Left ventricle myocardium inferior (tissue), 1 donor: ENCODE results near the gene CXorf38. TPM values are rescaled to one million over a fixed set of nuclear protein-coding genes. Genes with fewer than 3 reads are reported as not detected.

ENCODE experiments used
- DNase-seq: peaks from one replicate; pipeline ENCODE4 v3.0.0-alpha.2; 2020
- H3K27ac ChIP-seq: fragments of 200-600 bp; replicated peaks from 2 replicates; pipeline ENCODE4 v1.8.0; 2021
- H3K27me3 ChIP-seq: fragments of 200-600 bp; 2 replicates; pipeline ENCODE4 v1.8.0; 2021; ENCODE audit warnings: low read depth
- H3K36me3 ChIP-seq: fragments of 200-600 bp; 2 replicates; pipeline ENCODE4 v1.8.0; 2021
- H3K4me1 ChIP-seq: fragments of 200-600 bp; 2 replicates; pipeline ENCODE4 v1.8.0; 2021
- H3K4me3 ChIP-seq: fragments of 200-600 bp; 2 replicates; pipeline ENCODE4 v1.8.0; 2021; ENCODE audit warnings: mild to moderate bottlenecking, moderate library complexity
- H3K9me3 ChIP-seq: fragments of 200-600 bp; replicated peaks from 2 replicates; pipeline ENCODE4 v1.8.0; 2021
- intact Hi-C: fragments of 100-400 bp; cut with micrococcal nuclease; formaldehyde crosslinking; loops from one replicate; pipeline ENCODE4 v1.11.0; 2022
- total RNA-seq: library from RNA; stranded (reverse); fragmentation: NEBNext Ultra II Directional; extraction: Animal tissue kit (Norgen Biotek cat#: 25700); gene quantifications from one replicate; pipeline ENCODE4 v1.2.1, GENCODE V29; 2021
- TF ChIP-seq, protein P1 (sequence below): fragments of 200-600 bp; IDR thresholded peaks from 2 replicates; pipeline ENCODE4 v1.8.0; 2021; ENCODE audit warnings: antibody characterized with exemption, mild to moderate bottlenecking, borderline replicate concordance
- donor health status: DM: no; HTN: yes; CAD: no; lungs with severe emphysema.

CXorf38 gene
- total RNA-seq, 1 donor from 2014 or later = 3.7 TPM

DNA sequence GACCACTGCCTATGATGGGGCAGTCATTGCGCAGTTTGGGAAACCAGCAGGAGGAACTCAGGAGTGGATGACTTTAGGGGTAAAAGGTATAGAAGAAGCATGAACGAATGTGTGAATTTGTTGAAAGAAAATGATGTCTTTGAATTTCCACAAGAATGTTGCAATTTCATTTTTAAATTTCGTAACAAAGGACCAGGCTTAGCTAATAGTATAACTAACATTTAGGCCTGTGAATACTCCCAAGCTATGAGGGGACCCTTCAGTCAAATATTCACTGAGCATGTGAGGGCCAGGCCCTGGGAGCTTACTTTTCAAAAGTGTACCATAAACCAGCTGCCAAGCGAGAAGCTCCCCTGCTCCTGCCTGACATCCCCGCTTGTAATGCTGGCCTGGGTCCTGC lies 18.9 kb downstream of the CXorf38 start:
- H3K4me1 ChIP-seq = no peaks in the 10 kb centered on the region
- intact Hi-C loops = no loop called here
- H3K4me3 ChIP-seq = no peak overlapping the region
- H3K9me3 ChIP-seq = no peaks in the 10 kb centered on the region
- H3K36me3 ChIP-seq = peaks cover 52% of the 10 kb centered on the region
- TF ChIP-seq, protein P1, sequence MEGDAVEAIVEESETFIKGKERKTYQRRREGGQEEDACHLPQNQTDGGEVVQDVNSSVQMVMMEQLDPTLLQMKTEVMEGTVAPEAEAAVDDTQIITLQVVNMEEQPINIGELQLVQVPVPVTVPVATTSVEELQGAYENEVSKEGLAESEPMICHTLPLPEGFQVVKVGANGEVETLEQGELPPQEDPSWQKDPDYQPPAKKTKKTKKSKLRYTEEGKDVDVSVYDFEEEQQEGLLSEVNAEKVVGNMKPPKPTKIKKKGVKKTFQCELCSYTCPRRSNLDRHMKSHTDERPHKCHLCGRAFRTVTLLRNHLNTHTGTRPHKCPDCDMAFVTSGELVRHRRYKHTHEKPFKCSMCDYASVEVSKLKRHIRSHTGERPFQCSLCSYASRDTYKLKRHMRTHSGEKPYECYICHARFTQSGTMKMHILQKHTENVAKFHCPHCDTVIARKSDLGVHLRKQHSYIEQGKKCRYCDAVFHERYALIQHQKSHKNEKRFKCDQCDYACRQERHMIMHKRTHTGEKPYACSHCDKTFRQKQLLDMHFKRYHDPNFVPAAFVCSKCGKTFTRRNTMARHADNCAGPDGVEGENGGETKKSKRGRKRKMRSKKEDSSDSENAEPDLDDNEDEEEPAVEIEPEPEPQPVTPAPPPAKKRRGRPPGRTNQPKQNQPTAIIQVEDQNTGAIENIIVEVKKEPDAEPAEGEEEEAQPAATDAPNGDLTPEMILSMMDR = no peak
- no peaks in the 10 kb centered on the region for H3K27me3 ChIP-seq
- H3K27ac ChIP-seq = no peak overlapping the region
- DNase-seq = no peak

- no peaks in the 10 kb centered on the region for H3K27me3 ChIP-seq
- H3K9me3 ChIP-seq = no peaks in the 10 kb centered on the region
- no peak overlapping the region for H3K4me3 ChIP-seq
- peaks cover 27% of the 10 kb centered on the region for H3K36me3 ChIP-seq
- TF ChIP-seq, protein P1 = no peak
- no peak overlapping the region for H3K27ac ChIP-seq
- DNase-seq = no peak
- intact Hi-C loops = no loop called here
- no peaks in the 10 kb centered on the region for H3K4me1 ChIP-seq
Observed at GRCh38 chrX:40625294-40625693, 22.1 kb downstream of the CXorf38 start.

- TF ChIP-seq, protein P1 = no peak
- Histone ChIP-seq H3K27me3 (no peaks in the 10 kb centered on the region), H3K36me3 (peaks cover 15% of the 10 kb centered on the region), H3K4me3 (no peak overlapping the region), H3K4me1 (no peaks in the 10 kb centered on the region), H3K27ac (no peak overlapping the region), H3K9me3 (no peaks in the 10 kb centered on the region)
- intact Hi-C loops = no loop called here
- no peak for DNase-seq
Observed at GRCh38 chrX:40623665-40624064, 23.7 kb downstream of the CXorf38 start.

- peaks cover 12% of the 10 kb centered on the region for H3K36me3 ChIP-seq
- H3K27me3 ChIP-seq = no peaks in the 10 kb centered on the region
- H3K4me1 ChIP-seq = no peaks in the 10 kb centered on the region
- no peak within 1 kb of the TSS for H3K4me3 ChIP-seq
- no peaks in the 10 kb centered on the region for H3K9me3 ChIP-seq
- intact Hi-C loops = no loop called here
- H3K27ac ChIP-seq = no peak within 1 kb of the TSS
- TF ChIP-seq, protein P1 = no peak
- no peak for DNase-seq
Observed at GRCh38 chrX:40623139-40623536, 24.2 kb downstream of the CXorf38 start, which contains the start of gene MPC1L. Gene MPC1L (plus strand): TSS chrX:40623428. CDS start chrX:40623566, 138 bp downstream.

DNA sequence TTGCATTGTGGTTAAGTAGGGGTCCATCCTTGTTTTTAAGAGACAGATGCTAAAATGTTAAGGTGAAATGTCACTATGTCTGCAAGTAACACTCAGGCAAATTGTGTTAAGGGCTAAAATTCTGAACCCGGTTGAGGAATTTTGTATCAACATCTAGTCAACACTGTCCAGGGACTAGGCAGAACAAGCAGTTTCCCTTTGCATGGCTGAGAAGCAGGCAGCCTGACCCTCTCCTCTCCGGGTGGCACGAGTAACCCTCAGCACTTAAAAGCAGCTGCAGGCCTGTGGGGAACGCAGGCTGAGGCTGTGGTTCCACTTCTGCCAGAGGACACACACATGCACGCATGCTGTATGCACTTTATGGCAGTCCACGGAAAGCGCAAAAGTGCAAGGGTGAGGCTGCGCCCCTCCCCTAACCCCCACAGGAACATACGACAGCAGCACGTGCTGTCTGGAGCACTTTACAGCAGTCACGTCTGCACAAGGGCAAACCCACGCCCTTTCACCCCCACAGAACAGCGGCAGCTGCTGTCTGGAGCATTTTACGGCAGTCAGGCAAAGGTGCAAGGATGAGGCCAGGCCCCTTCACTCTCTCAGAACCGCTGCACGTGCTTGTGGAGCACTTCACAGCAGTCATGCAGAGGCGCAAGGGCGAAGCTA lies 24.8 kb downstream of the CXorf38 start:
- TF ChIP-seq, protein P1 = no peak
- H3K27me3 ChIP-seq = no peaks in the 10 kb centered on the region

More for the DNA sequence above, 24.8 kb downstream of the CXorf38 start:
- Histone ChIP-seq H3K4me1 (no peaks in the 10 kb centered on the region), H3K9me3 (no peaks in the 10 kb centered on the region), H3K27ac (no peak overlapping the region), H3K36me3 (peaks cover 7% of the 10 kb centered on the region), H3K4me3 (no peak overlapping the region)
- DNase-seq = no peak
- intact Hi-C loops = no loop called here
